Measurements from ENCODE around the gene BIRC5.

DNA sequence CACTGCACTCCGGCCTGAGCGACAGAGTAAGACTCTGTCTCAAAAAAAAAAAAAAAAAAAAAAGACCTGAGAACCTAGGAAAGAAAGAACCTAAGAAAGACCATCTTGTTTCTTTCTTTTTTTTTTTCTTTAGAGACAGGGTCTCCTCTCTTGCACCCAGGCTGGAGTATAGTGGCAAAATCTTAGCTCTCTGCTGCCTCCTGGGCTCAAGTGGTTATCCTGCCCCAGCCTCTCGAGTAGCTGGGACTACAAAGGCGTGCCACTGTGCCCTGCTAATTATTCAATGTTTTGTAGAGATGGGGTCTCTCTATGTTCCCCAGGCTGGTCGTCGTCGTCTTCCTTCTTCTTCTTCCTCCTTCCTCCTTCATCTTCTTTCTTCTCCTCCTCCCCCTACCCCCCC lies 7.8 kb upstream of the BIRC5 start:
- TF ChIP-seq POLR2AphosphoS5 (IDR thresholded peaks at IDR 0.05; ENCODE audit: low read depth, low read length) (no peak), POLR2A (IDR thresholded peaks at IDR 0.05; ENCODE audit: low read depth, low read length) (no peak), TAF1 (IDR thresholded peaks at IDR 0.05; ENCODE audit: borderline replicate concordance, low read depth, low read length) (no peak)
